B cell (primary cell): Measurements from ENCODE around the gene NOL9. TPM values are rescaled to one million over a fixed set of nuclear protein-coding genes. Genes with fewer than 3 reads are reported as not detected.

ENCODE experiments used
- ATAC-seq: fragments of 200-7000 bp; cut with Tn5 transposase; one replicate; pipeline ENCODE4 v1.10.0; 2021; ENCODE audit warnings: low read depth, mild to moderate bottlenecking, moderate number of reproducible peaks, moderate library complexity
- CTCF ChIA-PET: fragments of 350-600 bp; sonication (Branson Sonifier 250); formaldehyde crosslinking; loops from one replicate; lab custom pipeline; 2021; ENCODE audit warnings: antibody characterized with exemption, inconsistent platforms; lab: Charles Lee
- POLR2A ChIA-PET: fragments of 350-600 bp; sonication (Branson Sonifier 250); formaldehyde crosslinking; loops from one replicate; lab custom pipeline; 2021; ENCODE audit warnings: antibody characterized with exemption; lab: Charles Lee
- DNase-seq: peaks from one replicate; pipeline ENCODE4 v3.0.0; 2013
- H2AFZ ChIP-seq: 2 replicates; pipeline ENCODE4 v1.6.1; 2012; ENCODE audit warnings: mild to moderate bottlenecking, low read depth, low read length; ENCODE audit not compliant: insufficient read depth, poor library complexity, severe bottlenecking
- H3K27ac ChIP-seq, 2 donors: 1 replicate in 1 of 2; 2 replicates in 1 of 2; pipeline ENCODE4 v1.5.1; 2012 to 2013; ENCODE audit warnings: low read length in 2 of 2, mild to moderate bottlenecking in 2 of 2, moderate library complexity in 1 of 2
- H3K27me3 ChIP-seq, 4 experiments: fragments of 200-600 bp in 1 of 4; sonication (generic) in 1 of 4; replicated peaks in 1 of 4; 1 replicate in 2 of 4; 2 replicates in 2 of 4; pipeline versions ENCODE4 v1.6.1 to v1.7.0; 2013 to 2016; ENCODE audit warnings: low read length in 3 of 4, mild to moderate bottlenecking in 2 of 4, mixed read lengths in 1 of 4, moderate library complexity in 1 of 4; ENCODE audit not compliant: insufficient read depth in 4 of 4, control insufficient read depth in 3 of 4; ENCODE audit errors: control extremely low read depth in 1 of 4
- H3K36me3 ChIP-seq, 2 experiments: replicated peaks in 1 of 2; 1 replicate in 1 of 2; 2 replicates in 1 of 2; pipeline versions ENCODE4 v1.6.1 to v1.7.1; 2013; ENCODE audit warnings: low read length in 1 of 2; ENCODE audit not compliant: insufficient read depth in 2 of 2, control insufficient read depth in 1 of 2; ENCODE audit errors: control extremely low read depth in 1 of 2, extremely low read depth in 1 of 2
- H3K4me1 ChIP-seq, 2 donors: fragments of 200-600 bp in 1 of 2; sonication (generic) in 1 of 2; 1 replicate in 1 of 2; 2 replicates in 1 of 2; pipeline versions ENCODE4 v1.5.1 to v1.6.1; 2013 to 2017; ENCODE audit warnings: low read length in 2 of 2; ENCODE audit not compliant: control insufficient read depth in 2 of 2, insufficient read depth in 2 of 2
- H3K4me2 ChIP-seq: replicated peaks from 2 replicates; pipeline ENCODE3; 2012; ENCODE audit warnings: mild to moderate bottlenecking, low read depth, low read length; ENCODE audit not compliant: poor library complexity, severe bottlenecking
- H3K4me3 ChIP-seq, 5 experiments: fragments of 200-600 bp in 1 of 5; sonication (generic) in 1 of 5; 1 replicate in 3 of 5; 2 replicates in 2 of 5; pipeline versions ENCODE4 v1.5.1 to v1.7.0; 2011 to 2016; ENCODE audit warnings: low read length in 4 of 5, mild to moderate bottlenecking in 4 of 5, low read depth in 2 of 5, control low read depth in 1 of 5, moderate library complexity in 1 of 5; ENCODE audit not compliant: insufficient read depth in 1 of 5; ENCODE audit errors: control extremely low read depth in 1 of 5, extremely low read depth in 1 of 5
- H3K79me2 ChIP-seq: fragments of 200-600 bp; sonication (generic); one replicate; pipeline ENCODE4 v1.6.0; 2016; ENCODE audit warnings: low read length; ENCODE audit not compliant: control insufficient read depth, insufficient read depth
- H3K9ac ChIP-seq: fragments of 200-600 bp; sonication (generic); 2 replicates; pipeline ENCODE4 v1.6.1; 2017; ENCODE audit warnings: mild to moderate bottlenecking, low read length, moderate library complexity
- H3K9me3 ChIP-seq, 3 donors: one replicate each; pipeline versions ENCODE4 v1.6.1 to v1.7.1; 2013; ENCODE audit warnings: low read length in 2 of 3; ENCODE audit not compliant: control insufficient read depth in 2 of 3, insufficient read depth in 1 of 3; ENCODE audit errors: control extremely low read depth in 1 of 3
- H4K20me1 ChIP-seq: 2 replicates; pipeline ENCODE4 v1.6.0; 2012; ENCODE audit warnings: mild to moderate bottlenecking, low read length; ENCODE audit not compliant: insufficient read depth, control insufficient read depth, poor library complexity, severe bottlenecking
- H3K27ac Mint-ChIP-seq: one replicate; pipeline ENCODE4 v1.8.0; 2021; ENCODE audit warnings: mixed read lengths
- H3K27me3 Mint-ChIP-seq: one replicate; pipeline ENCODE4 v1.8.0; 2021; ENCODE audit warnings: mixed read lengths
- H3K4me1 Mint-ChIP-seq: one replicate; pipeline ENCODE4 v1.8.0; 2021; ENCODE audit warnings: mixed read lengths
- H3K4me3 Mint-ChIP-seq: one replicate; pipeline ENCODE4 v1.8.0; 2021; ENCODE audit warnings: mixed read lengths
- H3K9me3 Mint-ChIP-seq: one replicate; pipeline ENCODE4 v1.8.0; 2022; ENCODE audit warnings: mixed read lengths; ENCODE audit not compliant: insufficient read depth
- CTCF ChIP-seq: fragments of 200-600 bp; IDR thresholded peaks from one replicate; pipeline ENCODE4 v1.8.0; 2022; ENCODE audit warnings: antibody characterized with exemption, mild to moderate bottlenecking
- EZH2 ChIP-seq: IDR thresholded peaks from 2 replicates; pipeline ENCODE4 v1.6.1; 2012; ENCODE audit warnings: borderline replicate concordance, low read depth, mild to moderate bottlenecking, moderate library complexity, low read length; ENCODE audit not compliant: insufficient read depth, poor library complexity, severe bottlenecking
- WGBS: methylation state at CpG from one replicate; pipeline ENCODE4 v1.1.5; 2013; ENCODE audit warnings: missing lambda C conversion rate; ENCODE audit not compliant: insufficient coverage; 5-methylcytosine and 5-hydroxymethylcytosine counted together
- intact Hi-C: fragments of 100-400 bp; cut with micrococcal nuclease; formaldehyde crosslinking; loops from one replicate; pipeline ENCODE4 v1.10.0; 2022
- polyA plus RNA-seq: library from polyadenylated mRNA; depleted of rRNA; stranded (reverse); fragments of >200 nt; gene quantifications from 2 replicates; pipeline ENCODE4 v1.2.3, GENCODE V29; 2012
- total RNA-seq, 2 donors: library from RNA; stranded (reverse); fragments of 120-200 nt in 1 of 2; gene quantifications; 1 replicate in 1 of 2; 2 replicates in 1 of 2; pipeline versions ENCODE4 v1.2.3 to v1.2.4, GENCODE V29; 2013 to 2022

The NOL9 gene
- total and polyA plus RNA-seq, 2 donors (not counting 1 experiment from before 2014, with no cell fraction given) = 23.8 to 49.5 TPM

DNA sequence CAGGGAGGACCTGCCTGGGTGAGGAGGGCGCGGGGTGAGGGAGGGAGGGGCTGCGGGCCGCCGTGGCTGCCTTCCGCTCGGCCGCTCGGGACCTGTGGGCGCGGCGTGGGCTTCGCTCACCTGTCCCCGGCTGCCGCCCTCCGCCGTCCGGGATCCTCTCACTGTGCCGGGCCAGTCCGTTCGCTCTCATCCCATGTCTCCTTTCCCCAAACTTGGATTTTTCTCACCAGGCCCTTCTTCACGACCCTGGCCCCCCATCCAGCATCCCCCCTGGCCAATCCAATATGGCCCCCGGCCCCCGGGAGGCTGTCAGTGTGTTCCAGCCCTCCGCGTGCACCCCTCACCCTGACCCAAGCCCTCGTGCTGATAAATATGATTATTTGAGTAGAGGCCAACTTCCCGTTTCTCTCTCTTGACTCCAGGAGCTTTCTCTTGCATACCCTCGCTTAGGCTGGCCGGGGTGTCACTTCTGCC, 25.8 kb upstream of the NOL9 start:
- WGBS = under 1% methylated on average over 24 of the region's 30 CpGs
- H3K36me3 ChIP-seq = peaks cover 0 to 2% of the 10 kb centered on the region in 2 experiments
- peak overlapping the region; percentile 84 for H2AFZ ChIP-seq
- H3K4me2 ChIP-seq = peak overlapping the region; percentile 88
- Mint-ChIP-seq H3K4me1 (peaks cover 34% of the 10 kb centered on the region), H3K4me3 (peak overlapping the region; percentile 98), H3K27ac (peak overlapping the region; percentile 98), H3K9me3 (no peaks in the 10 kb centered on the region), H3K27me3 (no peaks in the 10 kb centered on the region)
- H3K27ac ChIP-seq = peak overlapping the region; percentile 87 to 91
- H3K27me3 ChIP-seq = no peaks in the 10 kb centered on the region
- H3K4me1 ChIP-seq = peaks cover 20 to 32% of the 10 kb centered on the region in 2 donors
- peaks cover 40% of the 10 kb centered on the region for H3K79me2 ChIP-seq
- H3K9me3 ChIP-seq = no peaks in the 10 kb centered on the region
- H3K4me3 ChIP-seq = peak overlapping the region; percentile 30 to 91 (median 88)
- peak overlapping the region; percentile 89 for H3K9ac ChIP-seq
- DNase-seq = no peak
- ChIA-PET CTCF (interaction anchor here (0.7 to 1.7 kb wide), 6 partner anchors 9 to 598 kb away, joined by 3 to 9 read pairs (median 4); partner anchors contain the start of genes NOL9 and TAS1R1), POLR2A (interaction anchor here (0.6 to 3.4 kb wide), 8 partner anchors 17 to 37 kb away, joined by 3 to 21 read pairs (median 5); partner anchors contain the start of genes KLHL21, NOL9, PHF13 and TAS1R1)
- intact Hi-C loops = loop anchor here (1.0 kb wide), 1 partner anchor 21 kb away; no protein-coding TSS in a partner anchor
- peaks cover 20% of the 10 kb centered on the region for H4K20me1 ChIP-seq
- ATAC-seq = peak; percentile 5
- TF ChIP-seq EZH2 (no peak), CTCF (no peak)
